ENCODE measurements around the gene ZNF620. TPM values are rescaled to one million over a fixed set of nuclear protein-coding genes. Genes with fewer than 3 reads are reported as not detected.
"Not testable (repeated sequence)": the region's sequence is repeated elsewhere in the genome, so short reads cannot be mapped to it uniquely, and the experiment has no call there.

Gene ZNF620
- 1 to 10 TPM in 5 of 6 donors, not detected in 1; 2.8 to 4.3 (median 3.4) TPM for polyA plus RNA-seq (ENCODE audit: low read depth in 6 of 6)

DNA sequence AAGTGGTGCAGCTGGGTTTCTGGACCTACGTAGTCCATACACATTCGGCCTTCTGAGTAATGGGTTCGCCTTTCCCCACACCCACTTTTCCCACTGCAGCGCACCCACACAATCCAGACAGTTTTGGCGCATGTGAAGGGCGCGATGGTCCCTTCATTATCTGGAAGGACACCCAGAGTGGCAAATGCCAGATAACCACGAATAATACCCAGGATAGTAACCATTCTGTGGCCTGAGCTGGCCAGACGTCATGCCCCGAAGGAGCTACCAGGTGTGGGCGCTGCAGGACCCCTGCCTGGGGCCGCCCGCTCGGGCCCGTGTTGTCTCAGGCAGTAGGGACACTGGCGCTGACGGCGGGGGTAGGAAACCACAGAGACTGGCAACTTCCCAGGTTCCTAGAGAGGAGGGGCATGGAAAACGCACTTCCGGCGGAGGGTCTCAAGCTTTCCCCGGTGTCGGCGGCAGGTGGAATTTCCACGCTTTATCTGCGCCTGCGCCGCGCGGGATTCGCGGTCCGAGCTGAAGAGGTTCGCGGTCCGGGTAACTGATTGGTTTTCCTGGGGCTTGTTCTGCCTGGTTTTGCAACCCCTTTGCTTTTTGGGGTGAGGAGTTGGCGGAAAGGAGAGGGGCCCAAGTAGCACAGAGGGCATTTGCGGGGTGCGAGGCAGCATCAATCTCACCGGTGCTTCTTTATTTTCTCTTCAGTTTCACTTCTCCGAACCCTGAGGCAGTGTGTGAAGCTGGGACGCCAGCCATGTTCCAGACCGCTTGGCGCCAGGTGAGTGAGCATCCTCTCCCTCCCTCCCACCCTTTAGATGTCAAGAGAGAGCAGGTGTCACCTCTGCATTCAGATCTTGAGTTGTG, at the start of gene ZNF620:
Gene ZNF620 (plus strand): TSS at position 441 of the 864 bp plus-strand sequence. CDS start 314 bp downstream, at position 755.
- peaks cover 0 to 10% of the 10 kb centered on the region in 2 donors for H3K36me3 Mint-ChIP-seq
- ATAC-seq (ENCODE audit: low read depth in 2 of 2) (peak; percentile 91 to 92), DNase-seq (peak; percentile 35)
- H3K4me1 Mint-ChIP-seq = peaks cover 12 to 14% (median 14%) of the 10 kb centered on the region in 3 donors
- no peaks in the 10 kb centered on the region for H3K27me3 Mint-ChIP-seq
- H3K9me3 Mint-ChIP-seq = no peaks in the 10 kb centered on the region
- H3K4me3 Mint-ChIP-seq = peak within 1 kb of the TSS; percentile 85 to 99 (median 98)
- H3K27ac Mint-ChIP-seq = peak within 1 kb of the TSS; percentile 57 to 97 (median 88)

GRCh38 chr3:40456279-40456939, 49.4 kb upstream of the ZNF620 start:
- Mint-ChIP-seq H3K4me3 (peak overlapping the region; percentile 87 to 97 (median 93)), H3K27ac (peak overlapping the region; percentile 95 to 99 (median 98)), H3K27me3 (no peaks in the 10 kb centered on the region), H3K36me3 (peaks cover 0 to 11% of the 10 kb centered on the region in 2 donors), H3K9me3 (peaks cover 0 to 4% (median 0%) of the 10 kb centered on the region in 7 donors), H3K4me1 (peaks cover 28 to 57% (median 34%) of the 10 kb centered on the region in 3 donors)
- ATAC-seq (ENCODE audit: low read depth in 2 of 2) = no peak
- DNase-seq = no peak

- peak; percentile 93 for DNase-seq
- ATAC-seq (ENCODE audit: low read depth in 2 of 2) = peak; percentile 69 to 70
- peaks cover 0 to 15% of the 10 kb centered on the region in 2 donors for H3K36me3 Mint-ChIP-seq
- peaks cover 0 to 4% (median 0%) of the 10 kb centered on the region in 7 donors for H3K9me3 Mint-ChIP-seq
- H3K4me1 Mint-ChIP-seq = peaks cover 25 to 59% (median 31%) of the 10 kb centered on the region in 3 donors
- H3K4me3 Mint-ChIP-seq = peak within 1 kb of the TSS; percentile 87 to 97 (median 93)
- no peaks in the 10 kb centered on the region for H3K27me3 Mint-ChIP-seq
- H3K27ac Mint-ChIP-seq = peak within 1 kb of the TSS; percentile 95 to 99 (median 98)
These were observed 48.7 kb upstream of the ZNF620 start, which contains the start of gene RPL14 for GRCh38 chr3:40456940-40457823. Gene RPL14, plus strand, starts transcription at chr3:40457339. Its CDS starts 133 bp downstream, at chr3:40457472.

GRCh38 chr3:40458473-40458872, 47.4 kb upstream of the ZNF620 start:
- H3K4me1 Mint-ChIP-seq = peaks cover 19 to 46% (median 24%) of the 10 kb centered on the region in 3 donors
- peak overlapping the region; percentile 41 to 97 (median 88) for H3K4me3 Mint-ChIP-seq
- peaks cover 0 to 15% of the 10 kb centered on the region in 2 donors for H3K36me3 Mint-ChIP-seq
- H3K9me3 Mint-ChIP-seq = peaks cover 0 to 4% (median 0%) of the 10 kb centered on the region in 7 donors
- ATAC-seq (ENCODE audit: low read depth in 2 of 2) (no peak), DNase-seq (no peak)
- peak overlapping the region in 4 of 6 donors; percentile 65 to 97 (median 91) for H3K27ac Mint-ChIP-seq
- no peaks in the 10 kb centered on the region for H3K27me3 Mint-ChIP-seq

DNA sequence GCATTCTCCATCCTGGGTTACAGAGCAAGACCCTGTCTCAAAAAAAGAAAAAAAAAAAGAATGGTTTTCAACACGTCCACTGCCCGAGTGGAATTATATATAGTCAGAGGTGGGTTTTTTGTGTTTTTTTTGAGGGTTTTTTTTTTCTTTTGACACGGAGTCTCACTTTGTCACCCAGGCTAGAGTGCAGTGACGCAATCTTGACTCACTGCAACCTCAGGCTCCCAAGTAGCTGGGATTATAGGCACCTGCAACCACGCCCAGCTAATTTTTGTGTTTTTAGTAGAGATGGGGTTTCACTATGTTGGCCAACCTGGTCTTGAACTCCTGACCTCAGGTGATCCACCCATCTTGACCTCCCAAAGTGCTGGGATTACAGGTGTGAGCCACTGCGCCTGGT, 45.4 kb upstream of the ZNF620 start:
- Mint-ChIP-seq H3K27ac (peak overlapping the region in 1 of 6 donors; percentile 21), H3K4me3 (peak overlapping the region in 1 of 8 donors; percentile 24), H3K36me3 (peaks cover 0 to 15% of the 10 kb centered on the region in 2 donors), H3K4me1 (peaks cover 23 to 41% (median 28%) of the 10 kb centered on the region in 3 donors)
- H3K9me3 Mint-ChIP-seq; ATAC-seq (ENCODE audit: low read depth in 2 of 2); DNase-seq; H3K27me3 Mint-ChIP-seq: not testable (repeated sequence)

- no peak for DNase-seq
- peak overlapping the region in 1 of 8 donors; percentile 59 for H3K4me3 Mint-ChIP-seq
- H3K36me3 Mint-ChIP-seq = peaks cover 0 to 15% of the 10 kb centered on the region in 2 donors
- H3K27ac Mint-ChIP-seq = peak overlapping the region in 1 of 6 donors; percentile 54
- peaks cover 22 to 38% (median 28%) of the 10 kb centered on the region in 3 donors for H3K4me1 Mint-ChIP-seq
- peaks cover 0 to 4% (median 0%) of the 10 kb centered on the region in 7 donors for H3K9me3 Mint-ChIP-seq
- no peaks in the 10 kb centered on the region for H3K27me3 Mint-ChIP-seq
- no peak for ATAC-seq (ENCODE audit: low read depth in 2 of 2)
These were observed 44.7 kb upstream of the ZNF620 start for GRCh38 chr3:40461161-40461560.

DNA sequence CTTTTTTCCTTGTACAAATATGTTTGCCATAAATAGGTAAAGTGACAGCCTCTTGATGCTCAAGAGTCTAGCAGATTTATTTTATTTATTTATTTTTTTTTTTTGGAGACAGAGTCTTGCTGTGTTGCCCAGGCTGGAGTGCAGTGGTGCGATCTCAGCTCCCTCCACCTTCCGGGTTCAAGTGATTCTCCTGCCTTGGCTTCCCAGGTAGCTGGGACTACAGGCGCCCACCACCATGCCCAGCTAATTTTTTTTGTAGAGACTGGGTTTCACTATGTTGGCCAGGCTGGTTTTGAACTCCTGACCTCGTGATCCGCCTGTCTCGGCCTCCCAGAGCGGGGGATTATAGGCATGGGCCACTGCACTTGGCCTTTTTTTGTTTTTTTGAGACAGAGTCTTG, 43.0 kb upstream of the ZNF620 start:
- H3K4me3 Mint-ChIP-seq = peak overlapping the region in 1 of 8 donors; percentile 30
- H3K27me3 Mint-ChIP-seq; H3K27ac Mint-ChIP-seq; H3K9me3 Mint-ChIP-seq; DNase-seq; ATAC-seq (ENCODE audit: low read depth in 2 of 2): not testable (repeated sequence)
- H3K36me3 Mint-ChIP-seq = peaks cover 0 to 11% of the 10 kb centered on the region in 2 donors
- peaks cover 16 to 25% (median 16%) of the 10 kb centered on the region in 3 donors for H3K4me1 Mint-ChIP-seq

GRCh38 chr3:40463579-40463978, 42.3 kb upstream of the ZNF620 start:
- ATAC-seq (ENCODE audit: low read depth in 2 of 2) (no peak), DNase-seq (no peak)
- no peak overlapping the region for H3K4me3 Mint-ChIP-seq
- H3K9me3 Mint-ChIP-seq = no peaks in the 10 kb centered on the region
- H3K4me1 Mint-ChIP-seq = peaks cover 8 to 17% (median 9%) of the 10 kb centered on the region in 3 donors
- H3K27me3 Mint-ChIP-seq = no peaks in the 10 kb centered on the region
- H3K27ac Mint-ChIP-seq = no peak overlapping the region
- peaks cover 0 to 11% of the 10 kb centered on the region in 2 donors for H3K36me3 Mint-ChIP-seq

DNA sequence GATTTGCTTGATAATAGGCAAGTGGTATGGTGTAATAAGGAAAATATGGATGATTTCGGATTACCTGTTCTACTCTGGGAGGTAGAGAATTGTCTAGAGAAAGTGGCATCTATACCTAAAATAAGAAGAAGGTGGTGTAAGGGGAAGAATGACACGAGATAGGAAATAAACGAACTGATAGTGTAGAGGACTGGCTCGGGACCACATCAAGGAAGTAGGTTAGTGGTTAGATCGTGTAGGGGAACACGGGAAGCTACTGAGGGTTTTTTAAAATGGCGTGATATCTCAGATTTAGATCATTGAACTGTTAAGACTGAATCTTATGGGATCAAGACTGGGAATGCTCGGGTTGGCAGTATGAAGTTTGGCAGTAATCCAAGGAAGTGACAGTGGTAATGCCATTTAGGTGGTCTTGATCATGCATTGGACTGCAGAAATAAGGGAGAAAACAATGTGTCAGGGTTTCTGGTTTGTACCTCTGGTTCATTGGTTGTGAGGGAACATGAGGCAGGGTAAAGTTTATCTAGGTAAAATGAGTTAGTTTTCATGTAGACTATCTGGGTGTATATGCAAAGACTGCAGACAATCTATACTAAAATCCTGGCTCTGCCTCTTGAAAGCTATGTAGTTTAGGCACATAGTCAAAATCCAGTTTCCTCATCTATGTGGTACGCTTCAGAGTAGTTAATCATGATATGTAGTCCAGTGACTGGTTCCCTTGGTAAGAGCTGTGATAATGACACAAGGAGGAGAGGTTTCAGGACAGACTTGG, 41.3 kb upstream of the ZNF620 start:
- H3K4me1 Mint-ChIP-seq = peaks cover 8 to 11% (median 8%) of the 10 kb centered on the region in 3 donors
- DNase-seq (no peak), ATAC-seq (ENCODE audit: low read depth in 2 of 2) (no peak)
- no peaks in the 10 kb centered on the region for H3K9me3 Mint-ChIP-seq
- peaks cover 0 to 11% of the 10 kb centered on the region in 2 donors for H3K36me3 Mint-ChIP-seq
- no peak overlapping the region for H3K4me3 Mint-ChIP-seq
- H3K27ac Mint-ChIP-seq = peak overlapping the region in 4 of 6 donors; percentile 30 to 58 (median 42)
- no peaks in the 10 kb centered on the region for H3K27me3 Mint-ChIP-seq

GRCh38 chr3:40465111-40465407, 40.8 kb upstream of the ZNF620 start:
- Mint-ChIP-seq H3K4me1 (peaks cover 8 to 11% (median 8%) of the 10 kb centered on the region in 3 donors), H3K27ac (peak overlapping the region in 3 of 6 donors; percentile 21 to 40 (median 35)), H3K36me3 (peaks cover 0 to 11% of the 10 kb centered on the region in 2 donors), H3K27me3 (no peaks in the 10 kb centered on the region), H3K4me3 (no peak overlapping the region), H3K9me3 (no peaks in the 10 kb centered on the region)
- ATAC-seq (ENCODE audit: low read depth in 2 of 2) (no peak), DNase-seq (no peak)

DNA sequence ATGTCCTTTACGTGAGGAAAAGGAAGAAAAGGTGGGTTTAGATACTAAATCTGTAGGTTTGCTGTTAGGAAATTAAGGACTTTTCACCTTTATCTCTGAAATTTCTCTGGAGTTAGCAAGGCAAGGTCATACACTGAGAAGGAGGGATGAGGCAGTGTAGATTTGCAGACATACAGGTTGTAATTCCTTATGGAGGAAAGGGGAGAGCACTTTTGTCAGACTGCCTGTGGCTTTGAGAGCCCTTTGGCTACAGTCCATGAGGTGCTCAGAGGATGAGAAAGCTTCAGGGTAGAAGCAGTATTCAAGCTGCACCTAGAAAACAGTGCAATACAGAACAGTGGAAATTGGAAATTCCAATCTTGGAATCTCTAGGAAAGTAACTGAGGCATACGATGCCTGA, 40.4 kb upstream of the ZNF620 start:
- H3K27me3 Mint-ChIP-seq = no peaks in the 10 kb centered on the region
- H3K9me3 Mint-ChIP-seq = no peaks in the 10 kb centered on the region
- ATAC-seq (ENCODE audit: low read depth in 2 of 2) (no peak), DNase-seq (no peak)
- H3K4me1 Mint-ChIP-seq = peaks cover 8 to 11% (median 8%) of the 10 kb centered on the region in 3 donors
- peak overlapping the region in 2 of 6 donors; percentile 35 to 40 for H3K27ac Mint-ChIP-seq
- peaks cover 0 to 11% of the 10 kb centered on the region in 2 donors for H3K36me3 Mint-ChIP-seq
- no peak overlapping the region for H3K4me3 Mint-ChIP-seq

- Mint-ChIP-seq H3K9me3 (no peaks in the 10 kb centered on the region), H3K4me1 (peaks cover 3 to 8% (median 8%) of the 10 kb centered on the region in 3 donors), H3K27me3 (no peaks in the 10 kb centered on the region), H3K36me3 (no peaks in the 10 kb centered on the region), H3K27ac (peak overlapping the region in 1 of 6 donors; percentile 9), H3K4me3 (no peak overlapping the region)
- DNase-seq (no peak), ATAC-seq (ENCODE audit: low read depth in 2 of 2) (no peak)
These were observed 37.8 kb upstream of the ZNF620 start for GRCh38 chr3:40468018-40468417.

All from naive B cell (primary cell).